Amniotic epithelial cell (primary cell): ENCODE data around the gene TDG.
"Not testable (repeated sequence)": the region's sequence is repeated elsewhere in the genome, so short reads cannot be mapped to it uniquely, and the experiment has no call there.

Experiments
- DNase-seq: peaks from one replicate; pipeline ENCODE4 v3.0.0-alpha.2; 2010; ENCODE audit warnings: low read depth

The TDG gene

DNA sequence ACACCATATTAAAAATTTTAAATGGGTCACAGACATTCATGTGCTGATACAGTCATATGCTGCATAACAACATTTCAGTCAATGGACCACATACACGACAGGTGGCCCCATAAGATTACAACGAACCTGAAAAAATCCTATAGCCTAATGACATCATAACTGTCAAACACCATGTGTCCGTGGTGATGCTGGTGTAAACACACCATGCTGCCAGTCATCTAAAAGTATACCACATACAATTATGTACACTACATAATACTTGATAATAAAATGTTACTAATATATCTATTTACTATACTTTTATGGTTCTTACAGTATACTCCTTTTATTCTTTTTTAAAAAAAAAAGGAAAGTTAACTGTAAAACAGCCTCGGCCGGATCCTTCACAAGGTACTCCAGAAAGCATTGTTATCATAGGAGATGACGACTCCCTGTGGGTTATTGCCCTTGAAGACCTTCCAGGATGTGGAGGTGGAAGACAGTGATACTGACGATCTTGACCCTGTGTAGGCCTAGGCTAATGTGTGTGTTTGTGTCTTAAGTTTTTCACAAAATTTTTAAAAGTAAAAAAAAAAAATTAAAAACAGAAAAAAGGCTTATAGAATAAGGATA is 5.0 kb upstream of the TDG start:
- DNase-seq: no peak

DNA sequence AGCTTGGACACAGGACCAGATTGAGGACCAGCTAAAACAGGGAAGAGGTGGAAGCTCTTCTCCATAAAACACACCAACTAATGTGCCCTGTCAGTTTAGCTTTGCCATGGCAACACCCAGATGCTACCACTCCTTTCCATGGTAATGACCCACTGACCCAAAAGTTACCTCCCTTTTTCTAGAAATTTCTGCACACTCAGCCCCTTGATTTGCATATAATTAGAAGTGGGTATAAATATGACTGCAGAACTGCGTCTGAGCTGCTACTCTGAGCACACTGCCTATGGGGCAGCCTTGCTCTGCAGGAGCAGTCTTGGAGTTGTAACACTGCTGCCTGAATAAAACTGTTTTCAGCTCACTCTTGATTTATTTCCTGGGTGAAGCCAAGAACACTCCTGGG is 3.2 kb upstream of the TDG start:
- peak; percentile 14 for DNase-seq

GRCh38 chr12:103964805-103965204 is 867 bp upstream of the TDG start:
- DNase-seq: no peak

- no peak for DNase-seq
Observed at GRCh38 chr12:103965255-103965589, 450 bp upstream of the TDG start.

GRCh38 chr12:103966736-103967135 is 1.1 kb downstream of the TDG start:
- peak; percentile 13 for DNase-seq

- DNase-seq: peak; percentile 58
Observed at GRCh38 chr12:103969391-103969790, 3.7 kb downstream of the TDG start.

- DNase-seq: no peak
Observed at GRCh38 chr12:103973909-103974308, 8.2 kb downstream of the TDG start.

GRCh38 chr12:103975368-103975767 is 9.7 kb downstream of the TDG start:
- DNase-seq: no peak

DNA sequence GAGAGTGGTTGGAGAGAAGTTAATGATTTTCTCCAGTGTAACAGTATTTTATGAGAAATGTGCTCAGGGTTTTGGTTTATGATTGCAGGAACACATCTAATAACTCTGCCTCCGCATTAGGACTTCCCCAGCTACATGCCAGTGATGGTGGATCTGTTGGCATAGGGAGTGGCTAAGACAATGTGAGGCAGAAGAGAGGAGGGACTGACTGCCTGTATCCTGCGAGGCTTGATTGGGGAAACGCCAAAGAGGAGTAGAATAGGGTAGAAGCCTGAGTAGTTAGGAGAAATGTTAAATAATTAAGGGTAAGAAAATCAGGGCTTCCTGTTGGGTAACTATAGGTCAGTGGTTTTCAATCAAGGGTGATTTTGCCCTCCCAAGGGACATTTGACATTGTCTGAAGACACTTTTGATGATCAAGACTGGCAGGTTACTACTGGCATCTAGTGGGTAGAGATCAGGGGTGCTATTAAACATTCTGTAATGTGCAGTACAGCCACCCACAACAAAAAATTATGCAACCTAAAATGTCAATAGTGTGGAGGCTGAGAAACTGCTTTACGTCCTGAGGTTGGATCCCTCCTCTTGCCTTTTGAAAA is 12.8 kb downstream of the TDG start:
- no peak for DNase-seq

DNA sequence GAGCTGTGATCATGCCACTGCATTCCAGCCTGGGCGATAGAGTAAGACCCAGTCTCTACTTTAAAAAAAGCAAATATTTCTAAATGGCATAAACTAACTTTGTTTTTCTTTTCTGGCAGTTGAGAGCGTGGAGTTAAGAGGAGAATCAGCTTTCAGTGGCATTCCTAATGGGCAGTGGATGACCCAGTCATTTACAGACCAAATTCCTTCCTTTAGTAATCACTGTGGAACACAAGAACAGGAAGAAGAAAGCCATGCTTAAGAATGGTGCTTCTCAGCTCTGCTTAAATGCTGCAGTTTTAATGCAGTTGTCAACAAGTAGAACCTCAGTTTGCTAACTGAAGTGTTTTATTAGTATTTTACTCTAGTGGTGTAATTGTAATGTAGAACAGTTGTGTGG is 21.2 kb downstream of the TDG start:
- DNase-seq: peak; percentile 42

GRCh38 chr12:103994235-103994634 is 28.6 kb downstream of the TDG start:
- DNase-seq: no peak

GRCh38 chr12:103996595-103996994 is 30.9 kb downstream of the TDG start:
- DNase-seq: no peak

DNA sequence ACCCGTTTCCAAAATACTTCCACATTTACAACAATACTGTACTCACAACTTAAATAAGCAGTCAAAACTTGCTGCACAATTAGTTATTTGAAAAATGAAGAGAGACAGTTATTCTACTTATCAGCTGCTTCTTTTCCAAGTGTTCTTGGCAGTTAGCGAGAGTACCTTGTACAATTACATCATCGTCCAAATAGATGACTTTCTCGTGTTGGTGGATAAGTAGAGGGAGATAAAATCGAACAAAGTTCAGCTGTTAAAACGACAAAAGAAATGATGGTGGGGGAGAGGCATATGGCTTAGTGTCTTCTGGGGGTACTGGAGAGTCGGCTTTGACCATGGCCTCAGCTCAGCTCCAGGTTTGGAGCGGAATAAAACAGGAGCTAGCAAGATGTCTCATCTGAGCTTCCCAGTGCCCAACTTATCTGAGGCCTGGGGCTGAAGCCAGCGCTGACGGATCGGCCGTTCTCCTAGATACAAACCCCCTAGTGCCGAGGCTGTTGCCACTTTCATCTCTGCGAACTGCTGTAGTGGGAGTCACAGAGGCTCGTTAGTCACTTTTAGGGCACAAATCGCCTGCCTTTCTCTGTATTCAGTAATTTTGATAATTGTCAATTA is 31.7 kb downstream of the TDG start:
- DNase-seq: peak; percentile 17

GRCh38 chr12:103998976-103999375 is 33.3 kb downstream of the TDG start:
- no peak for DNase-seq

DNA sequence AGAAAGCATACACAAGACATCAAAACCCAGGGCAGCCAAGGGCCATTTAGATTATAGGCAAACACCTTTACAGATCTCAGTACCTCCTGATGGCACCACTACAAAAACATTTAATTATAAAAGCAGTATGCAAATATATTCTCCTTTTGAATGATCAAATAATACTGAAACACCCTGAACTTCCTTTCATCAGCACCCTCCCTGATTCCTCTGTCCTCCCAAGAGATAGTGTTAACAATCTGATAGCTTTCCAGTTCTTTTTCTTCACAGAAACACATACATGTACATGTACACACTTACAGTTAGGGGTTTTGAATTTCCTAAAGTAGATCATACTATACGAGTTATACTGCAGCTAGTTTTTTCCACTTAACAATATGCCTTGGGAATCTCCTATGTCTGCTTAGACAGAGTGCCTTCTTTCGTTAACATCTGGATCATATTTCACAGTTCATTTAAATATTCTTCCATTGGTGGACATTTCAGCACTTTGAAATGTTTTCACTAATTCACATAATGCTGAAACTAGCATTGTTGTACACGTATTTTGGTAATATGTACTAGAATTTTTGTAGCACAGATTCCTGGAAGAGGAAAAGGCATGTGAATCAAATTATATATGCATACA is 35.2 kb downstream of the TDG start:
- DNase-seq: no peak

DNA sequence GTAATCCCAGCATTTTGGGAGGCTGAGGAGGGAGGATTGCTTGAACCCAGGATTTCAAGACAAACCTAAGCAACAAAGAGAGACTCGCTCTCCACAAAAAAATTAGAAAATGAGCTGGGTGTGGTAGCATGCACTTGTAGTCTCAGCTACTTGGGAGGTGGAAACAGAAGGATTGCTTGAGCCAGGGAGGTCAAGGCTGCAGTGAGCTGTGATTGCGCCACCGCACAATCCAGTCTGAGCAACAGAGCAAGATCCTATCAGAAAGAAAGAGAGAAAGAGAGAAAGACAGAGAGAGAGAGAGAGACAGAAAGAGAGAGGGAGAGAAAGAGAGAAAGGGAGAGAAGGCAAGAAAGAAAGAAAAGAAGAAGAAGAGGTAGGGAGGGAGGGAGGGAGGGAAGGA is 37.0 kb downstream of the TDG start:
- peak; percentile 22 for DNase-seq

DNA sequence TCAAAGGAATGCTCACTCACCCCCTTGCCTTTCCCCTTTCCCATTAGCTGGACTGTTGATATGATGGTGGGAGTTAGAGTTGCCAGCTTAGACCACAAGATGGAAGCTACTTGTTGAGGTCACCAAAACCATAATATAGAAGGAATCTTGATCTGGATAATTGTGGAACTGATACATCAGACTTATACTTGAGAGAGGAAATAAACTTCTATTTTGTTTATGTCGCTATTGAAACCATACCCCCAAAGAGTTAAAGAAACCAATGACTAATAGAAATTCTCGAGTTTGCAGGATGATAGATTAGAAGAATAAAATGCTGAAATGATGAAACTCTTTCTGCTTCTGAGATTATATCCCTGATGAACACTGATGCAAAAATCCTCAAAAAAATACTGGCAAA is 37.9 kb downstream of the TDG start:
- no peak for DNase-seq

GRCh38 chr12:104006929-104007328 is 41.3 kb downstream of the TDG start:
- DNase-seq: peak; percentile 62

GRCh38 chr12:104010121-104010520 is 44.4 kb downstream of the TDG start:
- DNase-seq: no peak

DNA sequence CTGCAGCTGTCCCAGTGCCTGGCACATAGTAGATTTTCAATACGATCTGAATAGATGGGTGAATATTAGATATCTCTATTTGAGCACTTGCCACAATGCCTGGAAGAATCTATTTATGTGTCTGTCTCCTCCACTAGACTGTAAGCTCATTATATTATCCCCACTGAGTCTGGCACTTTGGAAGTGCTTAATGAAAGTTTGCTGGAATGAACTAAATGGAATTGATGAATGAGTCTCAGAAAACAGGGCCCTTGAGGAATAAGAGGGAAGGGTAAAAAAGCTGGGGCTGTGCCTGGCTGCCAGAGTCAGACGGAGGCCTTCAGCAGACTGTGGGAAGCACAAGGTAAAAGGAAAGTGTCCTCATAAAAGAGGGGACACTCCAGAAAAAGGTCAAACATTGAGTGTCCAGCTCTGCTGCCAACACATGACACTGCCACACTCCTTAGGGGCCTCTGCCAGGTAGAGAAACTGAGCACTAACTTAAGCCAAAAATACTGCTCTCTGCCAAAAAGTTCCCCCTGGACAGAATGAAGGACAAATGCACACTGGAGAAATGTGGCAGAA is 45.0 kb downstream of the TDG start:
- no peak for DNase-seq

DNA sequence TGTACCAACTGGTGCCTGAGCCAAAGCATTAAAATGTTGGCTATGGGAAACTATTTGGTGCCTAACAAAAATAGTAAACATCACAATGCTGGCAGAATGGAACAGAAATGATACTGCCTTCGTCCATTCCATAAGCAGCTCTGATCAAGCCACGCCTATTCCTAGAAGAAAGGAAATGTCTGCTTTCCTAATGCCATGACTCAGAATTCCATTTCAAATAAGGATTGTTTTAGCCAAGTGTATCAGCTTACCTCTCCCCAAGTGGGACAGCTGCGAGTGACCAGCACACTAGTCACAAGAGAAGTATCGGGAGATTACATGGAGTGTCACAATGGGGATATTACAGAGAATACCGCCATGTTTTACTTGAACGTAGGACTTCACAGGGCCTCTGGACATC is 45.6 kb downstream of the TDG start:
- peak; percentile 60 for DNase-seq

DNA sequence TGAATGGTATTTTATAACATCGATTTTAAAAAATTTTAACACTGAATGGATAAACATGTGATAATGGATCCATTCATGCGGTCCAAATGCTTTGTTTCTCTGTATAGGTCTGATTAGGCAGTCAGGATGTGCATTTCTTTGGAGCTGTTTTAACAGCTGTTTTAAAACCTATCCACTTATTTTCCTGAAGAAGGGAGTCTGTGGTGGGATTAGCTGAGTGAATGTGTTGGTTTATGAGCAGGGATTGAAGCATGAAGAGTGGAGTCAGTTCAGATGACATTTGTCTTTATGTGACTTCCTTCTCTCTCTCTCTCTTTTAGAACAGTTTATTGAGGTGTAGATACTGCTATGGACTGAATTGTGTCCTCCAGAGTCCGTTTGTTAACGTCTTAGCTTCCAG is 46.7 kb downstream of the TDG start:
- no peak for DNase-seq

DNA sequence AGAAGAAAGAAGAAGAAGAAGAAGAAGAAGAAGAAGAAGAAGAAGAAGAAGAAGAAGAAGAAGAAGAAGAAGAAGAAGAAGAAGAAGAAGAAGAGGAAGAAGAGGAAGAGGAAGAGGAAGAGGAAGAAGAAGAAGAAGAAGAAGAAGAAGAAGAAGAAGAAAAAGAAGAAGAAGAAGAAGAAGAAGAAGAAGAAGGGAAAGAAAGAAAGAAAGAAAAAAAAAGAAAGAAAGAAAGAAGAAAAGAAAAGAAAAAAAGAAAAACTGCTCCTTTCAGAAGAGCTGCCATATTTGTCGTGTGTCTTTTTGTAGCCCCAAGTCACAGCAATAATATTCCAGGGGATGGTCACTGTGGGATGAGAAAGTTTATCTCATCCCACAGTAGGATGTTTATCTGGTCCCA is 56.2 kb downstream of the TDG start:
- DNase-seq: not testable (repeated sequence)
